GM18499 (cell line): ENCODE data around the gene DLG2.

Experiments
- ATAC-seq: cut with Tn5 transposase; IDR thresholded peaks from one replicate; pipeline ENCODE4 v1.9.1; 2021; ENCODE audit warnings: moderate number of reproducible peaks; ENCODE audit not compliant: insufficient read depth, unreplicated experiment

Gene DLG2

DNA sequence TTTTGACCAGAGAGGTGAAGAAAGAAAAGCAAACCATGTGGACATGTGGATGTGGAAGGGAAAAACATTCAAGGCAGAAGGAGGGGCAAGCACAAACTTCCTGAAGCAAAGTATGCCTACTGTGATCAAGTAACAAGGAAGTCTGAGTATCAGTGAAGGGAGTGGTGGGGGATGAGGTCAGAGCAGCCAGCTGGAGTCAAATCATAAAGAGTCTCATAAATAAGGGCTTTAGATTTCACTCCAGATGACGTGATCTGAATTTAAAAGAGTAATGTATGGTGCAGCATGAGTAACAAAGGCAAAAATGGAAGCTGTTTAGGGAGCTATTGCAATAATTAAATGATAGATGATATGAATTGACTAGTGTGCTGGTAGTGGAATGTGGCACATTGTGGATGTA, 1675.6 kb downstream of the DLG2 start:
- no peak for ATAC-seq

DNA sequence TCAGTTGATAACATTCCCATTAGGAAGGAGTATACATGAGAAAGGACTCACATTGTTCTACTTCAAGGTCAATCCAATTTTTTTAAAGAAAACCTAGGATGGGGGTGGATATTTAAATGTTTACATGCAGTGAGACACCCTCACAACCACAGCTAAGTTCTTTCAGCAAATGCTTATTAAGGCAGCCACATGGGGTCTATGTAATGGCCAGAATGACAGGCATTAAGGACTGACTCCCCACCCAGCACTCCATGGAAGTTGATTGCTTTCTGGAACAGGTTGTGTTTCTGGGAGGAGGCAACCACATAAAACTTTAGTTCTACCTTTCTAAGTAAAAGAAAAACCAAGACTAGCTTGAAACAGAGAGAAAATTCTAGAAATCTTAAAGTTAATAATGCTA, 1678.9 kb downstream of the DLG2 start:
- ATAC-seq = no peak

DNA sequence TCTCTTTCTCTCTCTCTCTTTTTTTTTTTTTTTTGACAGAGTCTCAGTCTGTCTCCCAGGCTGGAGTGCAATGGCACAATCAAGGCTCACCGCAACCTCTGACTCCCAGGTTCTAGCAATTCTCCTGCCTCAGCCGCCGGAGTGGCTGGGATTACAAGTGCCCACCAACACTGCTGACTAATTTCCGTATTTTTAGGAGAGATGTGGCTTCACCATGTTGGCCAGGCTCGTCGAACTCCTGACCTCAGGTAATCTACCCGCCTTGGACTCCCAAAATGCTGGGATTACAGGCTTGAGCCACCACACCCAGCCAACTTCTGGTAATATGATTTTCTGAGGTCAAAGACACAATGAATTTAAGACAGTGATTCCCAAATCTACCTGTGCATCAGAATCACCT, 1681.2 kb downstream of the DLG2 start:
- ATAC-seq = no peak

DNA sequence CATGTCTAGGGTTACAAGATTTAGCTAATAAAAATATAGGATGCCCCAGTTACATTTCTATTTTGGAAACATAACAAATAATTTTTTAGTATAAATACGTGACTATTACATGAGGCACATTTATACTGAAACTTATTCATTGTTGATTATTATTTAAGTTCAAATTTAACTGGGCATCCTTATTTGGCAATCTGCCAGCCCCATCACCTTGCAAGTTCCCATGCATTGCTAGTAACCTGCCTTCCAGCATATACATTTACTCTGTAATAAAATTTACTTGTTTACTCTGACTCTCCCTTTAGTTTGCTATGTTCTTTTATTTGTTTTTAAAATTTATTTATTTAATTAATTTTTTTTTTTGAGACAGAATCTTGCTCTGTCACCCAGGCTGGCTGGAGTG, 1686.1 kb downstream of the DLG2 start:
- no peak for ATAC-seq

DNA sequence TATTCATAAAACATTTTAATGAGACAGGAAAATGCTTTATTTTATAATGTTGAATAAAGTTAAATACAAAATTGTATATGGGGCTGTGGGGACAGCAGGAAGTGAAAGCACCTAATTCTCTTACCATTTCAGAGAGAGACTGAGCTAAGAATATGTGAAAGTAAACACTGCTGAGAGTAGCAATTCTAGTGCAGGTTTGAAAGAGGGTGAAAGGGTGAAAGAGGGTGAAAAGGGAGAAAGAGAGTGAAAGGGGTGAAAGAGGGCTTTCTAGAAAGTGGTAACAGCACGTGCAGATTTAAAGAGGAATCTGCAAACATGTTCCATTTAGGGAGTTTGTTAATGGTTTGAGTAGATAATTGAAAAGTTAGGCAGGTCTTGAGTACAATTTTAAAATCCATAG, 1689.0 kb downstream of the DLG2 start:
- no peak for ATAC-seq

DNA sequence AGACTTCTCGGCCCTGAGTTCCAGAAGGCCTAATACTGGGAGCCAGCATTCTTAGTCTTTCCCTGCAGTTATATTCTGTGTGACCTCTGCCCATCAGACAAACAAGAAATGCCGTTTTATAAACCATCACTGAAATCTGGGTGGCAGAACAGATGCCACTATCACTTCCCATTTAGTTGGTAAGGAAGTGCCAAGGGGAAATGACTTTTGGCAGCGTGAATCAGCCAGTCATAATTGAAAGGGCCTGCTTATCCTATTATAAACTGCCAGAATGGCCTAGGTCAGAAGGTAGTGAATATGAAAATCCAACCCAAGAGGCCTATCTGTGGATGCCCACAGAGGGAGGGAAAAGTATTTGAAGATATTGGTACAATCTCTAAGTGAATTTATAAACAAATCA, 1694.1 kb downstream of the DLG2 start:
- ATAC-seq = no peak

DNA sequence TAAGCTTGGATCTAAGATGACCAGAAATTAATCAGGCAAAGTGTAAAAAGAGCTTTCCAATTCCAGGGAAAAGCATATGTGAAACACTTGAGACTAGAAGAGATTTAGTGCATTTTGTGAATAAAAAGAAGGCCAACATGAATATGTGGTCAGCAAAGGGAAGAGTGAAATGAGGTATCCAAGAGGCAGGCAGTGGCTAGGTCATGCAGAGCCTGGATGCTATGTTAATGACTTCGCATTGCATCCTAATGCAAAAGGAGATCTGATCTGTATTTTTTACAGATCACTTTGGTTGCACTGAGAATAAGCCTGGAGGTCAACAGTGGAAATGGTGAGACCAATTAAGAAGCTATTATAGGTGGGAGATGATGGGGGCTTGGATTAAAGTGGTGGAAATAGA, 1699.7 kb downstream of the DLG2 start:
- ATAC-seq = no peak

DNA sequence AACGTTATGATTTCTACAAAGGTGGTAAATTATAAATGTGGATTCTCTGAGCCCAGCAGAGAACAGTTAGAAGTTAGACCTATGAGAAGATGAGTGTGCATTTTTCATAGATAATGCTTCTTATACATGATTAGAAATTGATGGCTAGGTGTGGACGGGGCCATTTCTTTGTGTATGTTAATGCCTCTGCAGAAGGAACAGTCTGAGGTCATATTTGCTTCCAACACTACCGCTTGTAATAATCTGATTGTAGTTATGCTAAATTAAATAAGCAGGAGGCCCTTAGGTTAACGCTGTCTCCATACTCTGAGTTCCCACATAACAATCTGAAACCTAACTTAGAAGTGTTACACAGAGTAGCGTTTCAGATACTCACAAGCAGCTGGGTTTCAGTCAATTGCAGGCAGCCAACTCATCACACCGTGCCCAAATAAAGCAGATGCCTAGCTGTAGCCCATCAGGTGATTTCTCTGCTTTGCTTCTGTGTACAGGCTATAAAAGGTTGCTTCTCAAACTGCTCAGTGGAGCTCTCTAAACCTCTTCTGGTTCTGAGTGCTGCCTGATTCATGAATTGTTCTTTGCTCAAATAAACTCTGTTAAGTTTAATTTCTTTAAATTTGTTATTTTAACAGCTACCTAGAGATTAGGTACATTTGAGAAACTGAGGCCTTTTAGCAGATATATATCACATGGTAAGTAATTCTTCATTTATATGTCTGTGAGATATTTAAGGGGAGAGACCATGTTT, 1702.2 kb downstream of the DLG2 start:
- ATAC-seq = no peak

DNA sequence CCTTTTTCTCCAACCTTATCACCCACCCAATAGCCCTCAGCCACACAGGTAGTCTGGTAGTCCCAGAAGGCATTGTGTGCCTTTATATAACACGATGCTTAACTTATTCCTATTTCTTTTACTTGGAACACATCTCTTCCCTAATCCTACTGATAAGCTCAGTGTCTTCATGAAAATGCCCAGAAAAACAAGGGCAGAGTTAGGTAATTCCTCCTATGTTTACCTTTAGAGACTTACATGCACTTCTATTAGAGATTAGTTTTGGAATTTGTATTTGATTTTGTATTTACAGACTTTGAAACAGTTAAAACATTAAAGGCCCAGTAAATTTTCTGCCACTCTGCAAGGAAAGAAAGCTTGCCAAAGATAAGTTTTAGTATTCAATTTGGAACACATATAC, 1703.2 kb downstream of the DLG2 start:
- no peak for ATAC-seq

DNA sequence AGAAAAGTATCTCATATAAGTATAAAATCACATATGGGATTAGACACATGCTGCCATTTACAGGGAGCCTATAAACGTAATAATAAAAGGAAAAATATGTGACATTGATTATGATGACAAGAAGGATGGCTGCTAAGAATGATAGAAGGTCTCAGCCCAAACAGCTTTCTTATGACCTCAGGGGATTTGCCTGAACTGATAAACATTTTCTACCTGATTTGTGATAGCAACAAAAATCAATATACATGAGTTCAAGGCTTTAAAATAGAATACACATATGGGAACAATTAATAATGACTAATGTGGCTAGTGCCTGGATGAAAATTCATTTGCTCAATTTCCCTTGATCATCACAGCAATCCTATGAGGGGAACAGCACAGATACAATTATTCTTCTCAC, 1704.2 kb downstream of the DLG2 start:
- no peak for ATAC-seq

DNA sequence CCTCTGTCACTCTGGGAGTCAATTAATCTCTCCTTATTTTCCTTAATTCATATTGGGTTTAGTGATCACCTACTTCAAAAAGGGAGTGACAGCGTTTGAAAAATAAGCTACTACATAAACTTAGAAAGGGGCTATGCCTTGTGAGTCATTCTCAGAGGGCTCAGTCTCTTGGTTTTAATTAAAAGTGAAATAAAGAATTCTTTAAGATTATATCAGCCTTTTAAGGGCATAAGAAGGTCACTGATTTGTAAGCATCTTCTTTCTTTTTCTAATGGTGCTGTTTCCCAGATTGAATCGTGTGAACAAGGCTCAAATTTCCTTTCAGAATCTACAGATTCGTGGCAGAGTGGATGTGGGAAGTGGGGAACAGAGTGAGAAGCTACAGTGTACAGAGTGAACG, 1704.8 kb downstream of the DLG2 start:
- ATAC-seq = no peak

DNA sequence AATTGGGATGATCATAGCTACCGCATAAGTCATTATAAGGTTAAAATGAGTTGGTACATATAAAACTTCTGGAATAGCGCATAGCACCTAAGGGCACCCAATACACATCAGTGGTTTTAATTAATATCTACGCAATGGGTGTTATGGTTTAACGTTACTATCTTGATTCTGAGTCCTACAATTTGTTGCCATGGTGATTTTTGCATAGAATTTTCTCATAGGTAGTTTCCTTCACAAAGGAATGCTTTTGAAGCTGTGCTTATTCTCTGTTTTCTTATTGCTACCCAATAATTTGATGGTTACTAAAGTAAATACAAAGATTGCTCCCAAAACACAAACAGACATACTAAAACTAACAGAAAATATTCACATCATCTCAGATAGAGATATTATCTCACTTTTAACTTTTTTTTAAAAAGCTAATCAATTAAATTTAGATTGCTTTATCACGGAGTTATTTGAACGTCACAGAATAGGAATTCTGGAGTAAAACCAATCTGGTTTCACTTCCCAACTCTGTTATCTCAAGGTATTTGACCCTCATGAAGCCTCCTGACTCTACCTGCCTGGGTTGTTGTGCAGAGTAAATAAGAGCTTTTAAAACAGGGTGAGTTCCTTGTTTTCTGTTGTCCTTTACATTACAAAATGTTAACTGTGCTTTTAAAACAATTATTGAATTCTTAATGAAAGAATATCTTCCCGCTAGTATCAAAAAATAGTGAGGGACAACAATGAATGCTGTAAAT, 1705.5 kb downstream of the DLG2 start:
- no peak for ATAC-seq

DNA sequence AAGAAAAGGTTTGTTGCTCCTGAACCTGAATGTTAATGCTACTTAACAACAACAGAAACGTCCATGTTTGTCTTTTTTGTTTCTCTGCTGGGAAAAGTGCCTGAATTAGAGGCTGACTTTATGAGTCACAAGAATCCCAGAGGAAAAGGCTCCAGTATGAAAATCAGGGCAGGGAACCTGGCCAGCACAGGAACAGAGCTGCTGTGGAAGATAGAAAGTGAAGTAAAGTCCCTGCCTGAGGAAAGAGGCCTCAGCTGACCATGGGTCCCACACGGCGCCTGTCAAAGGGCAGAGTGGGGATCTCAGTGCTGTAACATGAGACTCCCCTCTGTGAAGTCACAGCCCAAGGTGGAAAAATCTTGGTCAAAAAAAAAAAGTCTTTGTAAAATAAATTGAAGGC, 1708.7 kb downstream of the DLG2 start:
- ATAC-seq = no peak

DNA sequence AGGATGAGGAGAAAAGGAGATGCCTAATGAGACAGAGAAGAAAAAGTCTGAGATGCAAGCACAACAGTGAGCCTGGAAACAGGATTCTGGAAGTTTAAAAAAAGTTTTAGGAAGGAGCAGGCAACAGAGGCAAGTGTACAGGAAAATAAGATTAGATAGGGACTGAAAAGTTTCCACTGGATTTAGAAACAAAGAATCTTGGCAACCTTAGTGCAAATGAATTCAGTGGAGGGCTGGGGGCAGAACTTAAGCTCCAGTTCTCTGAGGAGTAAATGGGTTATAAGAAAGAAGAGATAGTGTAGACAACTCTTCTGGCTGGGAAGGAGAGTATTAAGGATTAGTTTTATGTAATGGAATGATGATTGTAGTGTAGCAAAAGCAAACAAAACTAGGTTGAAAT, 1712.1 kb downstream of the DLG2 start:
- ATAC-seq = no peak

DNA sequence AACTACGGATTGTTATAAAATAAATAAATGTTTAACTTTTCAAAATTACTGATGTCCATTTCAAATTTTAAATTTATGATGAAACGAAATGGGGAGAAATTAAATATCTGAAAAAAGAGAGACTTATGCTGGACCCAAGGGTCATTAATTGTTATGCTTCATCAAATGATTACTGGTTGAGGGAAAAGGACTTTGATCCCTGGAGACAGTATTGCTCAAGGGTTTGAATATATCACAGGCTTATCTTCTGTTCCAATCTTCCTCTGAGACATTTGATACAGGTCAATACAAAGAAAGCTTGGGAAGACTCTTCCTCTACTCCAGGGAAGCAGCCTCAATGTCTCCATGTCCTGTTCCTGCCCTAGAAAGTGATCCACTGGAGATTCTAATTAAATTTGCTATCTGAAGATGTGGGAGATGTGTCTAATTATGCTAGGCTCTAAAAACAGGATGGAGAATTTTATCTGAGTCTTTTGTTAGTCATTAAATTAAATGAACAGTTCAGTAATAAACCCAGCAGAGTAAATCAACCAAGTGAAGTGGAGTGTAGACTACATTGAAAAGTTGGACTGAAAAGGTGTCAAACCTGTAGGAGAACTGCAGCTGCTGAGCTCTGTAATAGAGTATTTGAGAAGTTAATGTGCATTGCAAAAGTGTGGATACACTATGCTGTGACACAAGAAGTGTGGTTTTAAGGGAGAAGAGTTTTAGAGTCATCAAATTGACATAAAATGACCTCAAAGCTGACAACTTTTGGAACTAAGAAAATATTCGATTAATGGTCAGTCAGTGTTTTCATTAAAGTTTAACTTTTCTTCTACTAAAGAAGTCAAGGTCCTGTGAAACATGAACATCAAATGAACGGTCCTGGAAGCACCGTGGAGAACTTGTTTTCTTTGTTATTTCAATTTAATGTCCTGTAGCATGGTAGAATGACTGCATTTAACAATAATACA, 1717.3 kb downstream of the DLG2 start:
- no peak for ATAC-seq

DNA sequence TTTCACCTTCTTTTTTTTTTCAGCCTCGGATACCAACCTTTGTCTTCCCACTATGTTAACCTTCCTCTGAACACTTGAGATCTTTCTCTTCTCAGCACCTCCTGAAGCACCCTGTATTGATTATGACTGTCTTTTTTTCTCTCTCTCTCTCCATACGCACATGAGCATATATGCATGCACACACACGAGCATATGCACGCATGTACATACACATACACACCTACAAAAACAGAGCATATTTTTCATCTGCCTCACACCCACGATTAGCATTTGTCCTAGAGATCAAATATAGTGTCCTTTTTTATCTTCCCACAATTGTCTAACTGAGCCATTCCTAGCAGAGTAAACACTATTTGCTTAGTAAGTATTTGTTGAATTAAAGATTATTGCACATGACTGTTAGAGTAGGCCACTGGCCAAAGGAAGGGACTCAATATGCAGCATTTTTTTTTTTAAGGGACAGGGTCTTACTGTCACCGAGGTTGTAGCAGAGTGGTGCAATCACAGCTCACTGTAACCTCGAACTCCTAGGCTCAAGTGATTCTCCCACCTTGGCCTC, 1718.8 kb downstream of the DLG2 start:
- no peak for ATAC-seq

DNA sequence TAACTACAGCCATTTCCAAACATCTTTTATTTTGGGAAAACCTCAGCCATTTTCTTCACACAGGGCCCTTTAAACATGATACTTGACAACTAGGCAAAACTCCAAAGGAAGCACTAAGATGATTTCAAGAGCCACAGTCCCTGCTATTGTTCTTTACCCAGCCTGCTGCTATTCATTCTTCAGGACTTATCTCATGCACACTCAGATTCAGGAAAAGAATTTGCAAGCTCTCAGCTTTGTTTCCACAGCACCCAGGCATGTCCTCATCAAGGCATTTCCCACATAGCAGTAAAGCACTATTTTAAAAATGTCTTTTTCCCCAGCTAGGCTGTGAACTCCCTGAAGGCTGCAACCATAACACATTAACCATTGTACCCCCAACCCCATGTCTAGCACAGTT, 1731.6 kb downstream of the DLG2 start:
- no peak for ATAC-seq

DNA sequence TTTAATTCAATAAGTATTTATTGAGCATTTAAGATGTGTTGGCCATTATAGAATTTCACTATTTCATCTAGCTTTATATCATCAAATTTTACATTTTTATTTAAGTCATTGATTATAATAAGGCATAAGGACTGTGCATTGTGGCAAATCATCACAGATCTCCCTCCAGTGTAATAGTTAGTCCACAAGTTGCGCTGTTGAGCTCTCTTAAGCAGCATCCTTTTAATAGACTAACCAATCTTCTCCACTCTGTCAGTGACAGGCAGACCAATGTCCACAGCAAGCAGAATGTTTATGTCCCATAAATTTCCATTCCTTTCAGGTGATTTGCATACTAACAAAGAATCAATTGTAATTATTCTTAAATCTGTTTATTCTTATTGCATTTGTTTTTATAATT, 1745.7 kb downstream of the DLG2 start:
- no peak for ATAC-seq

DNA sequence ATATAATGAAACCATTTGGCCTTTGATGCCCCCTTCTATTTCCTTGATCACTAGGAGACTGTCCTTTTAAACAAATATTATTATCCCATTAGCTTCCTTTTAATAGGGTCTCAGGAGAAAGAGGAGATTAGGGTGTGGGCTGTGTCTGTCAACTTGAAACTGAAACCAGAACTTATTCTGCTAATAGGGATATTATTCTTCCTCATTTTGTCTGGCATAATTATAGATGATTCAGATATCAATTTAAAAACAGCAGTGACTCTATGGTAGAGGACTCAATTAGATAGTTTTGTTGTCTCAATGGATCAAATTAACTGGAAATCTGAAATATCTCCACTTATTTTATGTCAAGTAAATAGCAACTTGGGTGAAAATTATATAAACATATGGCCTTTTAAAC, 1756.1 kb downstream of the DLG2 start:
- no peak for ATAC-seq

DNA sequence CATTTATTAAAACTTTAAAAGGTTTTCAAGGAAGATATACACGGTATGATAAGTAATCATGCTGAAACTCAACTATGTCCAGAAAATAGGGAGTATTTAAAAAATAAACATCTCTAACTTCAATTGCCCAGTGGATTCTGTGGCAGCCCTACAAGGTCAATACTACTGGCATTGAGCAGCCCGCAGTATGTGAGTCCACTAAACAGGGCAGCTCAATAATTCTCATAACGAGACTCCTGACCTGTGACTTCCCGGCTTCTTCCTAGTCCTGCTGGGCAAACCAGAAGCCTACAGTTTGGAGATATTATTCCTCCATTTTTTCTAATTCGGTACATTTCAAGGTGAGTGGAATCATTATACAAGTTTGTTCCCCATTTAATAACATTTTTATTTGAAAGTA, 1760.5 kb downstream of the DLG2 start:
- no peak for ATAC-seq
